Epithelial cell of alveolus of lung (primary cell): ENCODE measurements around the gene GHR. TPM values are rescaled to one million over a fixed set of nuclear protein-coding genes. Genes with fewer than 3 reads are reported as not detected.

Experiments
- total RNA-seq: library from RNA; depleted of rRNA; stranded (reverse); fragments of >200 nt; gene quantifications from 2 replicates; pipeline ENCODE4 v1.2.1, GENCODE V29; 2015

Gene GHR
- 3.2 and 17.7 TPM in 2 replicates for total RNA-seq

GRCh38 chr5:42423285-42424165 lies at the start of gene GHR:
Gene GHR, plus strand, starts transcription at chr5:42423439. Its CDS starts 142,436 bp downstream, at chr5:42565875.

GRCh38 chr5:42756606-42757601 lies 333.7 kb downstream of the GHR start, which contains the start of gene CCDC152:
Gene CCDC152, plus strand, starts transcription at chr5:42756818. Its CDS starts 2,304 bp downstream, at chr5:42759122.

